NAMALWA (cell line): ENCODE results near the gene SPDYE2.
"Not testable (repeated sequence)": the region's sequence is repeated elsewhere in the genome, so short reads cannot be mapped to it uniquely, and the experiment has no call there.

Experiments used
- DNase-seq: peaks from one replicate; pipeline ENCODE4 v3.0.0-alpha.2; 2015; ENCODE audit warnings: low spot score

Gene SPDYE2

DNA sequence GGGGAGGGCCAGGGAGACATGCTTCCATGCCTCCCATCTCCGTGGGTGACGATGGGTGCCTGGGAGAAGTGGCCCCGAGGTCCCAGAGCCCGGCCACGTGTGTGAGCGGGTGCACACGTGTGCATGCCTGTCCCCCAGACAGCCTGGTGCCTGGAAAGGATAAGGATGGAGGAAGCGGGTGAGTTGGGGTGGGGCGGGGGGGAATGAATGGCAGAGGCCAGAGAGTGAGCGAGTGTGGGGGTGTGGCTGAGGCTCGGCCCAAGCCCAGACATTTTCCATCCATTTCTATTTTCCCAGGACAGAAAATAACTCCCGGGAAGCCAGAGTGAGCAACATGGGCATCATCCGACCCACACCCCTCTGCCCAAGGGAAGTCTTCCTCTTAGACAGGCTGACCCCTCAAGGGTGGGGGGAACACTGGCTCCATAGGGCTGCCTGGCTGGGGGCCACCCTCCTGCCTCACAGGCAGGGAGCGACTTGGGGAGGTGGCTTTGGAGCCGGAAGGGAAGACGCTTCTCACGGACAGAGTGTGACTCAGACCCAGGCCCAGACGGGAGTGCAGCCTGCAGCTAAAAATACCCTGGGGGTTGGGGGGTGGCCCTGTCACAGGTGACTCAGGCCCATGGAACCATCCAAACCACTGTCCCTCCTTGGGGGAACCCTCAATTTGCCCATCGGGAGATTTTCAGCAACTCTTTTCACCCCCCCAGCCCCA, 53.6 kb downstream of the SPDYE2 start:
- not testable (repeated sequence) for DNase-seq

DNA sequence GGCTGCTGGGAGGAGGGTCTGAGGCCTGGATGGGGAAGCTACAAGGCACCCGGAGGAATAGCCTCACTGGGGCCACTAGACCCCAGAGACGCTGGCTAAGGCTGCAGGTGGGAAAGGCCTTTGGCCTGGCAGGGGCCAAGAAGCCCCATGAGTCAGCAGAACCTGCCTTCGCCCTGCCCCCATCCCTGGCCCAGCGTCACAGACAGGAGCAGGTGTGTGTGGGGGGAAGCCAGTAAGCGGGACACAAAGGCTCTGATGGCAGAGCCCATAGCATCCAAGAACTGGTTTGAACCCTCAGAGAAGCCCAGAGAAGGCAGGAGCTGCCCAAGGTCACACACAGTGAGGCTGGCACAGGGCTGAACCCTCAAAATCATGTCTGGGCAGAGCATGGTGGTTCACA, 55.8 kb downstream of the SPDYE2 start:
- DNase-seq = not testable (repeated sequence)

DNA sequence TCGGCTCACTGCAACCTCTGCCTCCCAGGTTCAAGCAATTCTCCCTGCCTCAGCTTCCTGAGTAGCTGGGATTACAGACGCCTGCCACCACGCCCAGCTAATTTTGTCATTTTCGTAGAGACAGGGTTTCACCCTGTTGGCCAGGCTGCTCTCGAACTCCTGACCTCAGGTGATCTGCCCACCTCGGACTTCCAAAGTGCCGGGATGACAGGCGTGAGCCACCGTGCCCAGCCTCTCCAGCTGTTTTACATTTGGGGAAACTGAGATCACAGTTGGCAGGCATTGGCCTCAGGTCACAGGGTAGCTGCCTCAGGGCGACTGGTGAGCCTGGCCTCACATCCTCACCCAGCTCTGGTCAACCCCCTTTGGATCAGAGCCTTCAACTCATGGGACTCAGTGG, 58.7 kb downstream of the SPDYE2 start:
- DNase-seq = not testable (repeated sequence)

DNA sequence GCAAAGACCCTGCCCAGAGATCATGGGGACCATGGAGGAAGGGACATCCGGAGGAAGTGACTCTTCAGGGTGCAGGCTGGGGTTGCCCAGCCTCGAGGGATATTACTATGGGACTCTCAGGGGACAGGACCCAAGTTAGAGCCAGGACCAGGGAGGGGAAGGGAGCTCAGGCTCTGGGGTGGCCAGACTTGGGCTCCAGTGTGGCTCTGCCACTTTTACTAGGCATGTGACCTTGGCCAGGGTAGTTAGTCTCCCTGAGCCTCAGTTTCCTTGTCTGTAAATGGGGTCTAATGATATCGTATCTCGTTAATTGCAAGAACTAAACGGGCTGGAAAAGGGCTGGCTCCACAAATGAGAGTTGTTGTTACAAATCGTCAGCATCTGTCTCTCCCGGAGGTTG, 59.4 kb downstream of the SPDYE2 start:
- DNase-seq = not testable (repeated sequence)

DNA sequence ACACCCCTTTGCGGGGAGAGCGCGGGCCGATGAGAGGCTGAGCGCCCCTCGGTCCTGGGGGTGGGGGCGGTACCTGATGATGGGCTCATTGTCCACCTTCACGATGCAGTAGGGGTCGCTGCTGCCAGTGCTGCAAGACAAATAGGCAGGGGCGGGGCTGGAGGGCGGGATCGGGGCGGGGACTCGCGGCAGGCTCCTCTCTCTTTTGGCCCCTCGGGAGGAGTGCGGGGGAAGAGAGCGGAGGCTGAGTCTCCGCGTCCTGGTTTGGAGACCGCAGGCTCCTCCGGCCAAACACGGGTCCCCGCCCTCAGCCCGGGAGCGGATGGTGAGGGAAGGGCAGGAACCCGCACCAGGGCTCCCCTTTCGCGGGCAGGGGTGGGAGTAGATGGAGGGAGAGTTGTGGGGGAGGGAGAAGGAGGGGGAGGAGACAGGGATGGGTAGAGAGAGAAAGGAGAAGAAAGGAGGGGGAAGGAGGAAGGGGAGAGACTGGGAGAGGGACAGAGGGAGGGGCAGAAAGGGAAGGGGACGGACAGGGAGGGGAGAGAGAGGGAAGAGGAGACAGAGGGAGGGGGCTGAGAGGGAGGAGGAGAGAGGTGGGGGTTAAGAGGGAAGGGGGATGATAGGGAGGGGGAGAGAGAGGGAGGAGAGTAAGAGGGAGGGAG, 60.1 kb downstream of the SPDYE2 start:
- DNase-seq = not testable (repeated sequence)

DNA sequence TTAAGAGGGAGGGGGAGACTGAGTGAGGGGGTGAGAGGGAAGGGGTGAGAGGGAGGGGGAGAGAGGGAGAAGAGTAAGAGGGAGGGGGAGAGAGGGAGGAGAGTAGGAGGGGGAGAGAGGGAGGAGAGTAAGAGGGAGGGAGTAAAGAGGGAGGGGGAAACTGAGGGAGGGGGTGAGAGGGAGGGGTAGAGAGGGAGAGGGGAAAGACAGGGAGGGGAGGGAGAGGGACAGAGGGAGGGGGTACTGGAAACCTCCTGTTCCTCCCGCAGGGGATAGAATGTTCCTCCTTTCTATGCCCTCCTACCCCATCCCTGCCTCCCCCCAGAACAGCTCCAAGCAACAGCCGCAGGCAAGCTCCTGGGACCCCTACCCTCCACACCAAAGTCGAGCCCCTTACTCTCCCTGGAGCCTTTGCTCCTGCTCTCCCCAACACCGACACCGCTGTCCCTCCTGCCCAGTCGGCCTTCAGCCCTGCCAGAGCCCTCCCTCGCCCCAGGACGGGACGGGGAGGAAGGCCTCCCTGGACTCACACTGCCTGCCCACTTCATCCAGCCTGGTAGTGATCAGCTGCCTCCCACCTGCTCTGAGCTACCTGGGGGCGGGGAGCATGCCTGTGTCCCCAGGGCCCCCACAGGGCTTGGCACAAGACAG, 60.8 kb downstream of the SPDYE2 start:
- DNase-seq = not testable (repeated sequence)
